Activated CD8-positive, alpha-beta memory T cell treated with anti-CD3 and anti-CD28 coated beads, Interleukin-2, amount 50 U/mL, for 48 hours (primary cell): ENCODE measurements around the gene SLC49A4.

Experiments used
- DNase-seq: peaks from one replicate; pipeline ENCODE4 v3.0.0-alpha.2; 2020

Gene SLC49A4

DNA sequence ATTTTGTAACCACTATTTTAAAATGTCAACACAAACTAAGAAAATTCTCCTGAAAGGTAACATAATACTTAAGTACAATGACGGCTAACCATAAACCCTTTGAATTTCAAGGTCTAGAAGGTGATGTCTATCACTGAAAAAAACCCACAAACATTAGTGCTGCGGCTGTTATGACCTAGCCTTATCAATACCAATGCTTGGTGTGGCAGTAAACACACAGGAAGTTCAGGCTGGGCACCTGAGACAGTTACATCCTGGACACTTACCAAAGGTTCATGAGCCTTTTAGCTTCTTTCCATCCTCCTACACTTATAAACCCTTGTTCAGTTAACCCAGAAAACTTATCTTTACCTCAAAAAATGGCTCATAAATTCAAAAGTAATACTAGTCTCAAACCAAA is 7.0 kb upstream of the SLC49A4 start:
- DNase-seq = no peak

DNA sequence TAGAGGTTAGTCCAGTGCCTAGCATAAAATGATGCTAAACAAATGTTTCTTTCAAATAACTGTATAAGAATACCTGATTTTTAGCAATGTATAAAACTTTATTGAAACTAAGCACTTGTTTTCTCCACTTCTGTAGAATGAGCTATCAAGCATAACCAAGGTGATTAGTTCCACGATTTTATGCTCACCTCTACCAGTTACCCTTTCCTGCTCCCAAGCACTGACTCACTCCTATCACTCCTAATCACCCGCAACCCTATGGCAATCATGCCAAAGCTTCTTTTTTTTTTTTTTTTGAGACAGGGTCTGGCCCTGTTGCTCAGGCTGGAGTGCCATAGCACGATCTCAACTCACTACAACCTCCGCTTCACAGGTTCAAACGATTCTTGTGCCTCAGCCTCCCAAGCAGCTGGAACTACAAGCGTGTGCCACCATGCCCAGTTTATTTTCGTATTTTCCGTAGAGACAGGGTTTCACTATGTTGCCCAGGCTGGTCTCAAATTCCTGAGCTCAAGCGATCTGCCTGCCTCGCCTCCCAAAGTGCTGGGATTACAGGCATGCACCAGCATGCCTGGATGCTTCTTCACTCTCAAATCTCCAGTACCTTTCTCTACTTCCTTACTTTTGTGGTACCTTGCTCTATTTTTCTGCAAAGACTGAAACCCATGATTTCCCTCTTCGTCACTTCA is 5.1 kb upstream of the SLC49A4 start:
- DNase-seq = no peak

DNA sequence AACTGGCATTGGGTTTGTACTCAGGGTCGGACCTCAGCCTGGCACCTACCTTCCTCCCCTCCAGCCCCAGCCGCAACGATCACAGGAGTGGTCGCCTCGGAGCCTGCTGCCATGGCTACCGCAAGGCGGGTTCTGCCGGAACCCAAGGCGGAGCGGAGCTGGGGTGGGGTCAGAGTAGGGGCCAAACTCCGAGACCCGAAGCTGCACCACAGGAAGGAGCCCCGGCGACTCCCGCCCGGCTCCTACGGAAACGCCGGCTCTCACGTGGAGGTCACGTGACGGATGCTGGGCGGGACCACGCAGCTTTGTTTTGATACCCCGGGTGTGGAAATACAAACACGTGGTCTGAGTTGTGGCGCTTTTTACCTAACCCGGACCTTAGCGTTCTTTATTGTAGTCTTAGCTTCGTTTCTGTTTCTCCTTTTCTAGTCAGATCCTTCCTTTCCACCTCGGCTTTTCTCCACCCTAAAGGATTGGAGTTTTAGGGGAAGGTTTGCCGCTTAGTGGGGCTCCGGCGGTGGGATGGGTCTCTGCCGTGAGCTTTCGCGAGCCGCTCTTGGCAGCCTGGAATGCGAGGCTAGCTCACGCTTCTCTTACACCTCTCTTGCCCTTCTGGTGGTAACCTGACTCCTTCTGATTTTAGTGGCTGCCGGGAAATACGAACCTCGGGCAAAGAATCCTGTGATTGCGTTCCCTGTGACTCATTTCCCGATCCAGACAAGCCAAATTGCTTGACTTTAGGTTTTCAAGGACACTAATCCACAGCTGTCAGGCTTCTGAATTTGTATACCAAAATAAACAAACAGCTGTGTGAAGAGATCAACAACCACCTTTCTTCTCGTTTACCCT is 1.1 kb upstream of the SLC49A4 start, which contains the start of gene HSPBAP1:
TSS of gene HSPBAP1 (minus strand) at position 264 of the 849 bp plus-strand sequence. CDS start at position 113, 151 bp downstream.
- DNase-seq = peak; percentile 92

DNA sequence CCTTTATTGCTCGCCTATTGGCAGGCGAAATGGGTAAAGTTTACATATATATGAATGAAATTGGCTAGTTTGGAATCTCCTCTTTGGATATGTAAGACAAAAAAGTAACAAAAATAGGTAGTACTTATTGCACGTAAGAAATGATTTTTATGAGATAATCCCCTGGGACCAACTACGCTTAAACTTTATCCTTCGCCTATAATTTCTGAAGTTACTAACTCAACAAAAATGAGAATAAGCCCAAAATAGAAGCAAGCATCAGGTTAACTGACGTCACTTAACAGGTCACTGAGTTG is 438 bp upstream of the SLC49A4 start:
- no peak for DNase-seq

DNA sequence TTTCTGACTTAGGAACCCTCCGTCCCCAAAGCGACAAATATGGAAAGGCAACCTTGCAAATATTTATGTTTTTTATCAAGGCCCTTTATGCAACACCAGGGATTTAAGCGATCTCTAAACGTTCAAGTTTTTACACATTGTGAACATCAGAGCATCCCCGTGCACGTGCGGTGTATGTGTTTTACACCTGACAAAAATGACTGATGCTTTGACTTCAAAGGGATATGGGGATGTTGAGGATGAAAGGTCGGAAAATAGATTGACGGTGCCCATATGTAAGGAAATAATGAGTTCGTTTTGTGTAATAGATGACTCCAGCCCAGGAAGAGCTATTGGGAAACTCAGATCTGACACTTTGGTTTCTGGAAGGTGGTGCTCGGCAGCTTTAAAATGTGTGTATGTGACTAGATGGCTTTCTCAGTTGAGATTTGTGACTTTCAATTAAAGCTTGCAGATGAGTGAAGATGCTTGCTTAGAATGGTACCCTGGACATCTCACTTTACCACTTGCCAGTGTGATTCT is 866 bp downstream of the SLC49A4 start:
- no peak for DNase-seq

DNA sequence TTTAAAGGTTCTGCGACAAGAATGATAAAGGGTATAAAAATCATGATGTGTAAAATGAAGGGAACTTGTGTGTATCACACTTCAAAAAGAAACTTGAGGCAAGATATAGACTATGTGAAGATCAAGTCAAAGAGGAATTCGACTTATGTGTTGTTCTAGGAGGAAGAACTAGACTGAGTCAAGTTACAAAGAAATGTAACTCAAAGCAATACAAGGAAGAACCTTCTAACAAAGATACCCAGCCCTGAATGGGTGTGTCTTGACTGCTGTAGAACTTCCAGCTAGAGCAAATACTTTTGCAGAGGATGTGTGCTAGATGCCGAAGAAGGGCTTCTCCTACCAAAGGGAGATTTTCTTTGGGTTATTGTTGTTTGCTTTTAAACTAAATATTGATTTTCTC is 2.4 kb downstream of the SLC49A4 start:
- DNase-seq = no peak

DNA sequence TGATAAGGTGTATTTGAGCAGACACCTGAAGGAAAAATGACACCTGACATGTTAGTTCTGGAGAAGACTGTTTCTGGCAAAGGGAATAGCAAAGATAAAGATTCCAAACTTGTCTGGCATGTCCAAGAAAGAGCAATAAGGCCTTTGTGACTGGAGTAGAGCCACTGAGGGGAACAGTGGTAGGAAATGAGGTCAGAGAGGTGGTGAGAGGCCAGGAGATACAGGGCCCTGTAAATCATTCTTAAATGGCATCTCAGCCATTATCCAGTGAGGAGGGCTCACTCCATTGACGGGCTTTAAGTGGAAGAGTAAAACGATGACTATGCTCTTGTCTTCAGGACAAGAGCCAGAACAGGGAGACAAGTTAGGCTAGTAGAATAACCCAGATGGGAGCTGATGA is 4.5 kb downstream of the SLC49A4 start:
- DNase-seq = no peak

DNA sequence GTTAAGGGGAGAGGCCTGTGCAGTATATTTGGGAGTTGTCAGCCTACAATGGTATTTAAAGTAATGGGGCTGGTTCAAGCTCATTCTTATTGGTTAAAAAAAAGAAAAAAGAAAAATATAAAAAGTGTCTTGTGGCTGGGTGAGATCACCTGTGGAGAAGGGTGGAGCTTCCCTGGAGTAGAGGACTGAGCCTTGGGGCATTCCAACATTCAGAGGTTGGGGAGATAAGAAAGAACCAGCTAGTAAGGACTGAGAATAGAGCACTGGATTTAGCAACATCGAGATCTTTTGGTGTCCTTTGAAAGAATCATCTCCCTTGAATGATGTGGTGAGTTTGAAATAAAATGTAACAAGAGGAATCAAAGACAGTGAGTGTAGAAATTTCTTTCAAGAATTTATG is 5.2 kb downstream of the SLC49A4 start:
- no peak for DNase-seq

DNA sequence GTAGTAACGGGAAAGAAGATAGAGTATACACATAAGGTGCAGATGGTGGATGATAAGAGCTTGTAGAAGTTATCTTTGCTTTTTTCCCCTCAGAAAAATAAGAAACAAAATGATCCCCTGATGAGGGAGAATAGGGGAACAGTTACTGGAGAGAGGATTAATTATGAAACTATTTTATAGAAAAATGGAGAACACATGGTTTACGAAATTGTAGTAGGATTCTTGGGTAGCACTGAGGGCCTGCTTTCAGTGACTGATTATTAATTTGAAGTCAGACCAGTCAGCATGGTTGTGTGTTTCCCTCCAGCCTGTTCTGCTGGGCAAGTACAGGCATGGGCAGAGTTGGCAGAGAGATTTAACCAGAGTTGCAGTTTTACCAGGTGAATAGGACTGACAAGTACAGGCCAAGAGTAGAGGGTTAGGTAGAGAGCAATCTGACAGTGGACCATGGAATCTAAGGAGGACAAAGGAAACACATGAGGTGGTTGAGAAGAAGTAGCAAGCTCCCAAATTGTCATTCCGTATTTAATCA is 5.9 kb downstream of the SLC49A4 start:
- DNase-seq = no peak

DNA sequence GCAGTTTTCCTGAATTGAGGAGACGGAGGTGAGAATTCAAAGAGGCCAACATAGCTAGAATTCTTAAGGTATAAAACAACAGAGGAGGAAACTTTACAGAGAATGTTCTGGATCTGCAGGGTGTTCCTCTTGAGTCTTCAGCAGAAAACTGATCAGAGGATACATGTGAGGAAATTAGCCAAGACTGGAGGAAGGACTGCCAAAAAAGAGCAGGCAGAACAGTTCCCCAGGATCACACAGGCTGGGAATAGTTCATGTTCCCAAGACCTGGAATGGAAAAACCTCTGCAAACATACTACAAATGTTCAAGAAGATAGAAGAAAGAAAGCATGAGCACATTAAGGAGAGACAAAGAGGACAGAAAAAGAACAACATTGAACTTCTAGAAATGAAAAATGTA is 7.5 kb downstream of the SLC49A4 start:
- DNase-seq = no peak

DNA sequence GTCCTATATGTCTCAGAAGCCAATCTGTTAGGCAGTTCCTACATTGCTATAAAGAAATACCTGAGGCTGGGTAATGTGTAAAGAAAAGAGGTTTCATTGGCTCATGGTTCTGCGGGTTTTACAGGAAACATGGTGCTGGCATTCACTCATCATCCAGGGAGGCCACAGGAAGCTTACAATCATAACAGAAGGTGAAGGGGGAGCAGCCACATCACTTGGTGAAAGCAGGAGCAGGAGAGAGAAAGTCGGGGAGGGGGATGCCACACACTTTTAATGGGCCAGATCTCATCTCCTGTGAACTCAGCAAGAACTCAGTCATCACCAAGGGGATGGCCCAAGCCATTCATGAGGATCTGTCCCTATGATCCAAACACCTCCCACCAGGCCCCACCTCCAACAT is 9.1 kb downstream of the SLC49A4 start:
- DNase-seq = no peak

DNA sequence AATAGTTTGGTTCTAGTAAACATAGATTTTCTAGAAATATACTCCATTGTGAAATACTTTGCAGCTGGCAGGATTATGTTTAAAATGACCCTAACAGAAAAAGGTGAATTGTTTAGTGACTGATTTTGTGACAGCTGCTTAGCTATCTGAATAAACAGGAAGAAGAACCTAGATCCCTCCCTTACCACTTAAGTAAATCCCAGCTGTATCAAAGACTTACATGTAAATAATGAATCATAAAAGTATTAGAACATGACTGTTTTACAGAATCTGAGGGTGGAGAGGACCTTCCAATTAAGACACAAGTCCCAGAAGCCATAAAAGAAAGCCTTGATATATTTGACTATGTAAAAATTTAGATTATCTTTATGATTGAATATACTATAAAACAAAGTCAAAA is 15.9 kb downstream of the SLC49A4 start:
- no peak for DNase-seq

DNA sequence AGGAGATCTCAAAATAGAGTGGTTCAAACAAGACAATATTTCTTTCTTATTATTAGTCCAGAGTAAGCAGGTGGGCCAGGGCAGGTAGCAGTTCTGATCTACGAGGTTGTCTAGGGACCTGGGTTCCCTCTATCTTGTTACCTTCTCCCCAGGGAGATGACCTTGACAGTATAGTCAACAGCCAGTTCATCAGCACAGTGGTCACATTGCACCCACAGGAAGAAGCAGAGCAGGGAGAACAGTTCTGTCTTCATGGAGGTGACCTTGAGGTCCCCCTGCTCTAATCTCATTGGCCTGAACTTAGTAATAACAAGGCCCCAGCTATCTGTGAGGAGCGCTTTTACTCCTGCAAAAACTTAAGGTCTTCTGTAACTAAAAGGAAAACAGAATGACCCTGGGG is 21.7 kb downstream of the SLC49A4 start:
- no peak for DNase-seq

DNA sequence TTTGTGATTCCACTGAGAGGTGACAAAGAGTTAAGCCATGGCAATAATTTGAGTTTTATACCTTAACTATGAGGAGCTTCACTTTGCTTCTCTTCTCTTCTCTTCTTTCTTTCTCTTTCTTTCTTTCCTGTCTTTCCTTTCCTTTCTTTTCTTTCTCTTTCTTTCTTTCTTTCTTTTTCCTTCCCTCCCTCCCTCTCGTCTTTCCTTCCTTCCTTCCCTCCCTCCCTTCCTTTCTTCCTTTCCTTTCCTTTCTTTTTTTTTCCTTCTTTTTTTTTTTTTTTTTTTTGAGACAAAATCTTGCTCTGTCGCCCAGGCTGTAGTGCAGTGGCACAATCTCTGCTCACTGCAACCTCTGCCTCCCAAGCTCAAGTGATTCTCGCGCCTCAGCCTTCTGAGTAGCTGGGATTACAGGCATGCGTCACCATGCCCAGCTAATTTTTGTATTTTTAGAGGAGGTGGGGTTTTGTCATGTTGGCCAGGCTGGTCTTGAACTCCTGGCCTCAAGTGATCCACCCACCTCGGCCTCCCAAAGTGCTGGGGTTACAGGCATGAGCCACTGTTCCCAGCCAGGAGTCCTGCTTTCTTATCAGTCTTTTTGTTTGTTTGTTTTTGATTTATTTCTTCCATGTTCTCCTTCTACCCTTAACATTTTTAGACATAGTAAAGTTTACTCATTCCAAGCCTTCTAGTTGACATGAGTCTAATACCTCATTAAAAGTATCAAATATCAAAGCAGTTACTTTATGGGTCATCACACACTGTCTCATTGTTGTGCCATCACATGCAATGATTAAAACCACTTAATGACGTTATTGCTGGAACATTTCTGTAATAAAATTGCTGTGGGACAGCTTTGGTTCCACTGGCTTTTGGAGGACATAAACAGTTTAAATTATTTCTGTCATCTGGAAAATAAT is 29.9 kb downstream of the SLC49A4 start:
- DNase-seq = no peak

DNA sequence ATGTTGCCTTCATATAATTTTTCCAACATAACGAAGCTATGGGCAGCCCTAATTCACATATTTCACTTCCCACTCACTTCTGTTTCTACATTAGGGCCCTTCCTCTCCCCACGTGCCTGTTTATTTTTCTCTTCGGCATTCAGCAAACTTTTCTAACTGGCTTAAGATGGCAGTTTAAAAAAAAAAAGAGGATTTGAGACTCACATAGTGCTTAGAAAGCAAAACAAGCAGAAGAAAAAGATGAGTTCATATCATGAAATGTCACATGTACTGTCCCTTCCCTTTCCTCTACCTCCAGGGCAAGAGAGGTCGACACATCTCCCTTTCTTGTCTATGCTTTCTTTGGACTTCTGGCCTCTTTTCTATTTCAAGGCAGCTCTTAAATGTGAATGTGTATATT is 30.6 kb downstream of the SLC49A4 start:
- DNase-seq = no peak

DNA sequence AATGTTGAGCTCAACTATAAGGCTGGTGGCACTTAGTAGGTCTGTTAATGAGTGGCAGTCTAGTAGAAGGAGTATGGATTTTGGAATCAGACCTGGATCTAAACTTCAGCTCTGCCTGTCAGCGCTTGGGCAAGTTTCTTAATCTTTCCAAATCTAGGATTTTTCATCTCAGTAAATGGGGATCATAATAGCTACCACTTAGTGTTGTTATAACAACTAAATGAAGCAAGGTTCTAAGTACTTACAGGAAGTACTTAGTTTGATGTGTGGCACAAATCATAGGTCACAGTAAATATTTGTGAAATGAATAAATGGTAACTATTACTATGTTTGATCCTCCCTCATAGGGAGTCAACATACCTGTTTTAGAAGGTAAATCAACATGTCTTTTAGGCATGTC is 31.4 kb downstream of the SLC49A4 start:
- DNase-seq = no peak

DNA sequence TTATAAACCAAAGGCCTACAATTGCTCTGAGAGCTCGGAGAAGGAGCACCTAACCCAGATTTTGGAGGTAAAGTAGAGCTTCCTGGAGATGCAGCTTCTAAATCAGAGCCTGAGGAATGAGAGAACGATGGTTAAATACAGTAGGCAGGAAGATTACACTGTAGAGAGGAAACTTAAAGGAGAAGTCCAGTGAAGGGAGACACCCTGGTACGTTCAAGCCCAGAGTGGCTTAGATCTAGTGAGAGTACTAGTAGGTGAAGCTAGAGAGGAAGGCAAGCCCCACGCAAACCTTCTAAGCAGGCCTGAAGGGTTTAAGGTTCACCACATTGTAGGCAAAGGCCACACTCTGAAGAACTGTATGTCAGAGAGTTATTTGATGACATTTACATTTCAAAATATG is 33.4 kb downstream of the SLC49A4 start:
- DNase-seq = no peak

DNA sequence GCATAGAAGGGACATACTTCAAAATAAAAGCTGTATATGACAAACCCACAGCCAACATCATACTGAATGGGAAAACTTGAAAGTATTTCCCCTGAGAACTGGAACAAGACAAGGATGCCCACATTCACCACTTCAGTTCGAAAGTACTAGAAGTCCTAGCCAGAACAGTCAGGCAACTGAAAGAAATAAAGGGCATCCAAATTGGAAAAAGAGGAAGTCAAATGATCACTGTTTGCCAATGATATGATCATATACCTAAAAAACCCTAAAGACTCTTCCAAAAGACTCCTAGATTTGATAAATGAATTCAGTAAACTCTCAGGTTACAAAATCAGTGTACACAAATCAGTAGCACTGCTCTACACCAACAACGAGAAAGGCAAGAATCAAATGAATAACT is 40.7 kb downstream of the SLC49A4 start:
- DNase-seq = no peak

DNA sequence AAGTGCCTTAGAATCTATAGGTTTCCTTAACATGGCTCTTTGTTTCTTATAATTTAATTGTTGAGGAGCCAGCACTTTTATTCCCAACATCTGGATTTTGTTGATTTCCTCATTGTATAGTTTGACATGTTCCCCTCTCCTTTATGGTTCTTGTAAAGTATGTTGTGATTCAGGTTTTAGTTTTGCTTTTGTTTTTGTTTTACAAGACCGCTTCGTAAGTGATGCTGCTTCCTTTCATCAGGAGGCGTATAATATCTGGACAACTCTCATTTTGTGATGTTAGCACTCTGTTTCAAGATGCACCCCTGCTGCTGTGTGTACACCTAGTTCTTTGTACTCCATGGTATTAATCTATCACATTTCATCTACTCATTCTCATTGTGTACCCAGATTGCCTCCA is 48.7 kb downstream of the SLC49A4 start:
- no peak for DNase-seq

DNA sequence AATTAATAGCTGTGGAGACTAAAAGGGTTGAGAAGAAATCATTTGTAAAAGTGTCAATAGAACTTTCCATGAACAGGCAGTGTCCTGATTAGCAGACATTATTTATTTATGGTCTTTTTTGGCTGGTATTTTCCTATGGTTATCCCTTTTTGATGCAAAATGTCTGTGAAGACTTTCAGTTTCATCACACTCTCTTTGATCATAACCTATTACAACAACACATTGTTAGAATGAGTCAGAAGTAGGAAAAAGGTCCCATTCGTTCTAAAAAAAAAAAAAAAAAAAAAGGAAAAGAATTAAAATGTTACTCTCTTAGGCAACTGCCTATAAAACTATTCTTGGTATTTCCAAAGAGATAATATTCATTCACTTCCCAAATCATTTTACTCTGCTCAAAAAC is 62.1 kb downstream of the SLC49A4 start:
- no peak for DNase-seq

DNA sequence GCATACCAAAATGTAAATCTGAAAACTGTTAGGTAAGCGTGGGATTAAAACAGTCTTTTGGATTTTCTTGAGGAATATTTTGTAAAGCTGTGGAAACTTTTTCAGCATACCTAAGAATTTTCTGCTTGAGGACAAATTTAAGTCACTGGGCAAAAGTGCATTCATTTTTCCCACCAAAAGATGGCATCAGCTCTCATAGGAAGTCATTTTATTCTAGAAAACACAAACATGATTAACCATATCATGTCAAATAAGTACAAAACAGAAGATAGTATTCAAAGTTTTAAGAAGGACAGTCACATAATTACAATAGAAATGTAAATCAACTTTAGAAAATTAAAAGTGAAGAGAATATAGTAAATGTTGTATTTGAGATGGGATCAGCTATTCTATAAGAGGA is 63.5 kb downstream of the SLC49A4 start:
- DNase-seq = no peak

DNA sequence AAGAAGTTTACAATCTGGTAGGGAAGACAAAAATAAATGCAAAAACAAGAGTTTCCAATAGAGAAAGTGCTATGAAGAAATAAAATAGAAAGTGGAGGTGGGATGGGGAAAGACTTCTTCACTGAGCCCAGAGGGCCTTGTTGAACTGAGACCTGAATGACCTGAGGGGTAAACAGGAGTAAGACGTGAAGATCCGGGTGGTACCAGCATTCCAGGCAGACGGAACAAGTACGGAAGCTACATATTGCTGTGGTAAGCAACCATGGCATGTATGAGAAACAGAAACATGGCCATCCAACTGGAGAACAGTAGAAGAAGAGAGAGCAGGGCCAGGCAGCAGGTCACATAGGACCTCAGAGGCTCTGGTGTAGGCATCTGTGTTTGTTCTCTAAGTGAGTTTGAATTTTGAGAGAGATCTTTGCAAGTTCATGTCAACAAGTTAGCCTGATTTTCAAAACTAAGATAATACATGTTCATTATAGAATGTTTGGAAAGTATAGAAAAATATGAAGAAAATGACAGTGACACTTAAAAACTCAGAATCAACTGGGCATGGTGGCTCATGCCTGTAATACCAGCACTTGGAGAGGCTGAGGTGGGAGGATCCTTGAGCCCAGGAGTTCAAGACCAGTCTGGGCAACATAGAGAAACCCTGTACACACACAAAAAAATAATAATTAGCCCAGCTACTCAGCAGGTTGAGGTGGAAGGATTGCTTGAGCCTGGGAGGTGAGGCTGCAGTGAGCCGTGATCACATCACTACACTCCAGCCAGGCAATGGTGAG is 64.3 kb downstream of the SLC49A4 start:
- no peak for DNase-seq
